ENCODE results near the gene GLI2. TPM values are rescaled to one million over a fixed set of nuclear protein-coding genes. Genes with fewer than 3 reads are reported as not detected.
A peak's percentile ranks its signal among the peaks of the same experiment; 100 is the strongest.

Gene GLI2
- total and polyA plus RNA-seq, 2 donors from 2014 or later, result 0.32 to 3.7 TPM

- TF ChIP-seq, protein P1, sequence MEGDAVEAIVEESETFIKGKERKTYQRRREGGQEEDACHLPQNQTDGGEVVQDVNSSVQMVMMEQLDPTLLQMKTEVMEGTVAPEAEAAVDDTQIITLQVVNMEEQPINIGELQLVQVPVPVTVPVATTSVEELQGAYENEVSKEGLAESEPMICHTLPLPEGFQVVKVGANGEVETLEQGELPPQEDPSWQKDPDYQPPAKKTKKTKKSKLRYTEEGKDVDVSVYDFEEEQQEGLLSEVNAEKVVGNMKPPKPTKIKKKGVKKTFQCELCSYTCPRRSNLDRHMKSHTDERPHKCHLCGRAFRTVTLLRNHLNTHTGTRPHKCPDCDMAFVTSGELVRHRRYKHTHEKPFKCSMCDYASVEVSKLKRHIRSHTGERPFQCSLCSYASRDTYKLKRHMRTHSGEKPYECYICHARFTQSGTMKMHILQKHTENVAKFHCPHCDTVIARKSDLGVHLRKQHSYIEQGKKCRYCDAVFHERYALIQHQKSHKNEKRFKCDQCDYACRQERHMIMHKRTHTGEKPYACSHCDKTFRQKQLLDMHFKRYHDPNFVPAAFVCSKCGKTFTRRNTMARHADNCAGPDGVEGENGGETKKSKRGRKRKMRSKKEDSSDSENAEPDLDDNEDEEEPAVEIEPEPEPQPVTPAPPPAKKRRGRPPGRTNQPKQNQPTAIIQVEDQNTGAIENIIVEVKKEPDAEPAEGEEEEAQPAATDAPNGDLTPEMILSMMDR (IDR thresholded peaks at IDR 0.05; ENCODE audit: borderline replicate concordance, extremely low read depth, insufficient read depth), result no peak
- DNase-seq (no peak), FAIRE-seq (no peak)
- intact Hi-C loops (cut with DNase I), result no loop called here
- Histone ChIP-seq H3K27ac (ENCODE audit: low read depth in 2 of 2, low read length in 2 of 2) (peak overlapping the region in 1 of 2 donors; percentile 56), H3K9ac (ENCODE audit: low read length in 3 of 3) (no peak overlapping the region), H3K4me3 (ENCODE audit: low read length in 3 of 3) (no peak overlapping the region), H3K4me1 (ENCODE audit: control insufficient read depth in 2 of 3, insufficient read depth in 2 of 3, low read depth in 1 of 3, low read length in 3 of 3) (no peaks in the 10 kb centered on the region), H3K36me3 (ENCODE audit: control insufficient read depth in 2 of 3, insufficient read depth in 3 of 3, low read length in 3 of 3) (no peaks in the 10 kb centered on the region), H3K27me3 (ENCODE audit: control insufficient read depth, insufficient read depth, low read length) (no peaks in the 10 kb centered on the region), H3K9me3 (ENCODE audit: control insufficient read depth in 2 of 3, insufficient read depth in 1 of 3, low read length in 3 of 3) (no peaks in the 10 kb centered on the region)
Measured at GRCh38 chr2:120749506-120750431, 14.1 kb downstream of the GLI2 start.

DNA sequence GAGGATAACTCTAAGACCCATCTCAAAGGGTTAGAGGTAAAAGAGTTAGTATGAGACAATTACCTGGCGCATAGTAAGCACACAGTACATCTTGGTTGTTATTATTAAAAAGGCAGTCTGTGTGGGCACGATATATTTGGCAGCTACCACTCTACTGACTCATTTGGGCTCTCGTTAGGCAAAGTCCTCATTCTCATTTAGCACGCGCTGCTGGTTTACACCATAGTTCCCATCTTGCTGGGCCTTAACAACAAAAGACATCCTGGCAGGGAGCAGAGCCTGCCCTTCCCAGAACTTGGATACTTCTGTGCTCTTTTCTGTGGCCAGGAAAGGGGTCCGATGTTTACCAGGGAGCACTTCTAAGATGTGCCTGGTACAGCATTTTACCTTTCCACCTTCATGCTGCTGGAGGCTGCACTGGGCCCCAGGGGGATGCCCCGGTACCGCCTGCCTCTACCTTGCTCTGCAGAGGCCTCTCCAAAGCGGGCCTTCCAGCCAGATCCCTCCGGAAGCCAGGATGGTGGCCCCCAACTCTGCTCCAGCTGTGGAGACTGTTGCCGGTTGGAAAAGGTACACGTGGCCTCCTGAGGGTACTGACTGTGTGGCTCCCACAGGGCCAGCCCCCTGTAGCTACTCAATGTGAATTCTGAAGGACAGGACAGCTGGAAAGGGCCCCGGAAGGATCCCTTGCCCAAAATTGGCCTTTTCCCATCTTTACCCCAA lies 15.0 kb downstream of the GLI2 start:
- intact Hi-C loops (cut with DNase I), result no loop called here
- Histone ChIP-seq H3K4me1 (ENCODE audit: control insufficient read depth in 2 of 3, insufficient read depth in 2 of 3, low read depth in 1 of 3, low read length in 3 of 3) (no peaks in the 10 kb centered on the region), H3K36me3 (ENCODE audit: control insufficient read depth in 2 of 3, insufficient read depth in 3 of 3, low read length in 3 of 3) (no peaks in the 10 kb centered on the region), H3K9me3 (ENCODE audit: control insufficient read depth in 2 of 3, insufficient read depth in 1 of 3, low read length in 3 of 3) (no peaks in the 10 kb centered on the region), H3K9ac (ENCODE audit: low read length in 3 of 3) (no peak overlapping the region), H3K27ac (ENCODE audit: low read depth in 2 of 2, low read length in 2 of 2) (peak overlapping the region in 1 of 2 donors; percentile 48), H3K4me3 (ENCODE audit: low read length in 3 of 3) (no peak overlapping the region), H3K27me3 (ENCODE audit: control insufficient read depth, insufficient read depth, low read length) (no peaks in the 10 kb centered on the region)
- DNase-seq (no peak), FAIRE-seq (no peak)
- TF ChIP-seq, protein P1 (IDR thresholded peaks at IDR 0.05; ENCODE audit: borderline replicate concordance, extremely low read depth, insufficient read depth), result no peak

DNA sequence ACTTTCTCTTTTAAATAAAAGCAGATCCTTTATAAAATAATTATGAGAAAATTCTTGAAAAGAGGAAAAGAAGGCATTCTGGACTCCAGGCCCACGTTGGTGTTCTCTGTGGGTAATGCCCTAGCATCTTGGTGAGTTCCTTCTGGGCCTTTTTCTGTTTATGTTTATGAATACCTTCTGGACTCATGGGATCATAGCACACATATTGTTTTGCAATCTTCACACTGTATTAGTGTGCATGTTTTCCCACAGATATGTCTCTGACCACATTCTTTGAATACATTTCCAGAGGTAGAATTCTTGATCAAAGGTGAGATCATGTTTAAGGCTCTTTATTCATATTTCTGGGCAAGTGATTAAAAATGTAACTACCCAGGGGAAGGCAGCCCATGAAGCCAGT lies 15.9 kb downstream of the GLI2 start:
- no peak overlapping the region for H3K27ac ChIP-seq (ENCODE audit: low read depth in 2 of 2, low read length in 2 of 2)
- TF ChIP-seq, protein P1 (IDR thresholded peaks at IDR 0.05; ENCODE audit: borderline replicate concordance, extremely low read depth, insufficient read depth), result no peak
- H3K27me3 ChIP-seq (ENCODE audit: control insufficient read depth, insufficient read depth, low read length), result no peaks in the 10 kb centered on the region
- H3K36me3 ChIP-seq (ENCODE audit: control insufficient read depth in 2 of 3, insufficient read depth in 3 of 3, low read length in 3 of 3), result no peaks in the 10 kb centered on the region
- no peaks in the 10 kb centered on the region for H3K4me1 ChIP-seq (ENCODE audit: control insufficient read depth in 2 of 3, insufficient read depth in 2 of 3, low read depth in 1 of 3, low read length in 3 of 3)
- DNase-seq (no peak), FAIRE-seq (no peak)
- intact Hi-C loops (cut with DNase I), result no loop called here
- H3K4me3 ChIP-seq (ENCODE audit: low read length in 3 of 3), result no peak overlapping the region
- H3K9me3 ChIP-seq (ENCODE audit: control insufficient read depth in 2 of 3, insufficient read depth in 1 of 3, low read length in 3 of 3), result no peaks in the 10 kb centered on the region
- no peak overlapping the region for H3K9ac ChIP-seq (ENCODE audit: low read length in 3 of 3)

Data from kidney (tissue), 14 donors.